Mesothelial cell of epicardium (in vitro differentiated cells): ENCODE data around the gene KSR1. TPM values are rescaled to one million over a fixed set of nuclear protein-coding genes. Genes with fewer than 3 reads are reported as not detected.
"Not testable (repeated sequence)": the region's sequence is repeated elsewhere in the genome, so short reads cannot be mapped to it uniquely, and the experiment has no call there.

ENCODE experiments used
- DNase-seq, 2 experiments: peaks; one replicate each; pipeline ENCODE4 v3.0.0; 2021; ENCODE audit warnings: low spot score in 2 of 2; ENCODE audit not compliant: unreplicated experiment in 2 of 2
- H3K27ac Mint-ChIP-seq: 2 replicates; pipeline ENCODE4 v1.8.0; 2021; ENCODE audit warnings: mixed read lengths
- H3K27me3 Mint-ChIP-seq: 2 replicates; pipeline ENCODE4 v1.8.0; 2021; ENCODE audit warnings: low read depth, mixed read lengths
- H3K36me3 Mint-ChIP-seq: 2 replicates; pipeline ENCODE4 v1.8.0; 2021; ENCODE audit warnings: mixed read lengths
- H3K4me1 Mint-ChIP-seq: 2 replicates; pipeline ENCODE4 v1.8.0; 2021; ENCODE audit warnings: mixed read lengths
- H3K4me3 Mint-ChIP-seq: 2 replicates; pipeline ENCODE4 v1.8.0; 2021; ENCODE audit warnings: mild to moderate bottlenecking, moderate library complexity, mixed read lengths
- H3K9me3 Mint-ChIP-seq: 2 replicates; pipeline ENCODE4 v1.8.0; 2021; ENCODE audit warnings: mixed read lengths
- CTCF ChIP-seq: fragments of 200-600 bp; sonication (generic); IDR thresholded peaks from one replicate; pipeline ENCODE4 v1.5.0; 2021; ENCODE audit warnings: antibody characterized with exemption; ENCODE audit not compliant: unreplicated experiment
- total RNA-seq: library from RNA; stranded (reverse); gene quantifications from 3 replicates; pipeline ENCODE4 v1.2.1, GENCODE V29; 2021

The KSR1 gene
- total RNA-seq, 1 donor from 2014 or later = 69.4 TPM

GRCh38 chr17:27633312-27634025 lies 177.2 kb downstream of the KSR1 start:
- H3K36me3 Mint-ChIP-seq = no peaks in the 10 kb centered on the region
- no peak overlapping the region for H3K27ac Mint-ChIP-seq
- no peaks in the 10 kb centered on the region for H3K4me1 Mint-ChIP-seq
- no peak for DNase-seq
- H3K9me3 Mint-ChIP-seq = no peaks in the 10 kb centered on the region
- no peak for TF ChIP-seq CTCF
- no peaks in the 10 kb centered on the region for H3K27me3 Mint-ChIP-seq
- no peak overlapping the region for H3K4me3 Mint-ChIP-seq

- H3K27ac Mint-ChIP-seq = no peak overlapping the region
- no peaks in the 10 kb centered on the region for H3K36me3 Mint-ChIP-seq
- H3K9me3 Mint-ChIP-seq = no peaks in the 10 kb centered on the region
- H3K27me3 Mint-ChIP-seq = no peaks in the 10 kb centered on the region
- H3K4me1 Mint-ChIP-seq = no peaks in the 10 kb centered on the region
- TF ChIP-seq CTCF = no peak
- DNase-seq = no peak
- H3K4me3 Mint-ChIP-seq = no peak overlapping the region
These were observed 177.7 kb downstream of the KSR1 start for GRCh38 chr17:27634026-27634335.

- no peak for DNase-seq
- Mint-ChIP-seq H3K36me3 (no peaks in the 10 kb centered on the region), H3K27me3 (no peaks in the 10 kb centered on the region), H3K9me3 (no peaks in the 10 kb centered on the region), H3K4me1 (no peaks in the 10 kb centered on the region), H3K27ac (no peak overlapping the region), H3K4me3 (no peak overlapping the region)
- no peak for TF ChIP-seq CTCF
These were observed 178.5 kb downstream of the KSR1 start for GRCh38 chr17:27634776-27635175.

GRCh38 chr17:27635275-27635823 lies 179.1 kb downstream of the KSR1 start:
- H3K27ac Mint-ChIP-seq = no peak overlapping the region
- DNase-seq = no peak
- H3K4me1 Mint-ChIP-seq = no peaks in the 10 kb centered on the region
- H3K27me3 Mint-ChIP-seq = no peaks in the 10 kb centered on the region
- H3K4me3 Mint-ChIP-seq = no peak overlapping the region
- TF ChIP-seq CTCF = no peak
- H3K9me3 Mint-ChIP-seq = no peaks in the 10 kb centered on the region
- no peaks in the 10 kb centered on the region for H3K36me3 Mint-ChIP-seq

- not testable (repeated sequence) for H3K27ac Mint-ChIP-seq, DNase-seq, H3K4me3 Mint-ChIP-seq, H3K9me3 Mint-ChIP-seq, H3K36me3 Mint-ChIP-seq, H3K4me1 Mint-ChIP-seq, H3K27me3 Mint-ChIP-seq
These were observed 179.8 kb downstream of the KSR1 start for GRCh38 chr17:27636005-27636520.

- H3K4me3 Mint-ChIP-seq, H3K9me3 Mint-ChIP-seq, H3K27ac Mint-ChIP-seq, H3K36me3 Mint-ChIP-seq, DNase-seq, H3K27me3 Mint-ChIP-seq, H3K4me1 Mint-ChIP-seq: not testable (repeated sequence)
These were observed 181.6 kb downstream of the KSR1 start for GRCh38 chr17:27637818-27638217.

- not testable (repeated sequence) for DNase-seq, H3K4me1 Mint-ChIP-seq, H3K27me3 Mint-ChIP-seq, H3K27ac Mint-ChIP-seq, H3K36me3 Mint-ChIP-seq, H3K4me3 Mint-ChIP-seq, H3K9me3 Mint-ChIP-seq
These were observed 182.2 kb downstream of the KSR1 start for GRCh38 chr17:27638415-27638914.
